Mammary epithelial cell (primary cell): ENCODE data around the gene NCKAP1.
"Not testable (repeated sequence)": the region's sequence is repeated elsewhere in the genome, so short reads cannot be mapped to it uniquely, and the experiment has no call there.

Source experiments
- EZH2 ChIP-seq: IDR thresholded peaks from 2 replicates; pipeline ENCODE4 v1.6.1; 2012; ENCODE audit warnings: low read length, inconsistent platforms, borderline replicate concordance
- TF ChIP-seq, protein P1 (sequence below), 2 donors: IDR thresholded peaks in 1 of 2; conservative IDR thresholded peaks in 1 of 2; 2 replicates each; pipeline ENCODE4 v1.5.1; 2011 to 2012; ENCODE audit warnings: inconsistent platforms in 2 of 2, low read length in 2 of 2, mild to moderate bottlenecking in 2 of 2, control low read depth in 1 of 2, low read depth in 1 of 2; ENCODE audit not compliant: insufficient read depth in 1 of 2; ENCODE audit errors: extremely low read depth in 1 of 2

DNA sequence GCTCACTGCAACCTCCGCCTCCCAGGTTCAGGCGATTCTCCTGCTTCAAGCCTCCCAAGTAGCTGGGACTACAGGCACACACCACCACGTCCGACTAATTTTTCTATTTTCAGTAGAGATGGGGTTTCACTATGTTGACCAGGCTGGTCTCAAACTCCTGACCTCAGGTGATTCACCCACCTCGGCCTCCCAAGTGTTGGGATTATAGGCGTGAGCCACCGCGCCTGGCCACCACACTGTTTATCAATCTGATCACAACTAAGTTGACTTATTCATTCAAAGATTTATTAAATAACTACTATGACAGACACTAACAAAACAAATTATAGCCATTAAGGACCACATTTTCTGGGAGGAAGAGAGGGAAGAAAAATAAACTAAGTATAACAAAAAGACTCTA is 71.9 kb downstream of the NCKAP1 start:
- TF ChIP-seq, protein P1, sequence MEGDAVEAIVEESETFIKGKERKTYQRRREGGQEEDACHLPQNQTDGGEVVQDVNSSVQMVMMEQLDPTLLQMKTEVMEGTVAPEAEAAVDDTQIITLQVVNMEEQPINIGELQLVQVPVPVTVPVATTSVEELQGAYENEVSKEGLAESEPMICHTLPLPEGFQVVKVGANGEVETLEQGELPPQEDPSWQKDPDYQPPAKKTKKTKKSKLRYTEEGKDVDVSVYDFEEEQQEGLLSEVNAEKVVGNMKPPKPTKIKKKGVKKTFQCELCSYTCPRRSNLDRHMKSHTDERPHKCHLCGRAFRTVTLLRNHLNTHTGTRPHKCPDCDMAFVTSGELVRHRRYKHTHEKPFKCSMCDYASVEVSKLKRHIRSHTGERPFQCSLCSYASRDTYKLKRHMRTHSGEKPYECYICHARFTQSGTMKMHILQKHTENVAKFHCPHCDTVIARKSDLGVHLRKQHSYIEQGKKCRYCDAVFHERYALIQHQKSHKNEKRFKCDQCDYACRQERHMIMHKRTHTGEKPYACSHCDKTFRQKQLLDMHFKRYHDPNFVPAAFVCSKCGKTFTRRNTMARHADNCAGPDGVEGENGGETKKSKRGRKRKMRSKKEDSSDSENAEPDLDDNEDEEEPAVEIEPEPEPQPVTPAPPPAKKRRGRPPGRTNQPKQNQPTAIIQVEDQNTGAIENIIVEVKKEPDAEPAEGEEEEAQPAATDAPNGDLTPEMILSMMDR (conservative IDR thresholded peaks at IDR 0.05 in 1 of 2, IDR thresholded peaks at IDR 0.05 in 1 of 2; ENCODE audit: extremely low read depth in 1 of 2, insufficient read depth in 1 of 2, low read depth in 1 of 2, low read length in 2 of 2), result not testable (repeated sequence)
- not testable (repeated sequence) for TF ChIP-seq EZH2
